H1 (cell line): Measurements from ENCODE around the gene CD59. TPM values are rescaled to one million over a fixed set of nuclear protein-coding genes. Genes with fewer than 3 reads are reported as not detected.

Experiments
- CTCF ChIA-PET: fragments of 300-600 bp; sonication (Branson Sonifier 250); formaldehyde crosslinking; loops from one replicate; lab custom pipeline; 2021; ENCODE audit not compliant: partially characterized antibody; lab: Charles Lee
- POLR2A ChIA-PET: fragments of 300-600 bp; sonication (Branson Sonifier 250); formaldehyde crosslinking; loops from one replicate; lab custom pipeline; 2021; ENCODE audit warnings: inconsistent platforms; ENCODE audit not compliant: partially characterized antibody; lab: Charles Lee
- DNase-seq, 2 experiments: peaks; one replicate each; pipeline versions ENCODE4 v3.0.0 to v3.0.0-alpha.2; 2010 to 2022; ENCODE audit warnings: low spot score in 2 of 2, low read depth in 1 of 2, mixed read lengths in 1 of 2
- FAIRE-seq: peaks from 2 replicates; lab custom pipeline; 2011; peaks lifted over from hg19 to GRCh38; lab: Jason Lieb, UNC
- H2AFZ ChIP-seq: 2 replicates; pipeline ENCODE4 v1.8.1; 2012; ENCODE audit warnings: low read length, inconsistent platforms
- H2AK5ac ChIP-seq: 2 replicates; pipeline ENCODE4 v1.6.1; 2013; ENCODE audit warnings: low read depth, low read length
- H2BK120ac ChIP-seq: replicated peaks from 2 replicates; pipeline ENCODE3; 2013; ENCODE audit warnings: low read depth, low read length, inconsistent platforms
- H2BK12ac ChIP-seq: 2 replicates; pipeline ENCODE4 v1.6.1; 2013; ENCODE audit warnings: low read depth, low read length
- H2BK15ac ChIP-seq: 2 replicates; pipeline ENCODE4 v1.6.1; 2013; ENCODE audit warnings: low read length
- H2BK20ac ChIP-seq: 2 replicates; pipeline ENCODE4 v1.6.1; 2013; ENCODE audit warnings: low read length
- H2BK5ac ChIP-seq: 2 replicates; pipeline ENCODE4 v1.6.1; 2013; ENCODE audit warnings: low read depth, low read length
- H3K14ac ChIP-seq: 2 replicates; pipeline ENCODE4 v1.6.1; 2013; ENCODE audit warnings: inconsistent platforms; ENCODE audit not compliant: insufficient read length
- H3K18ac ChIP-seq: 2 replicates; pipeline ENCODE4 v1.6.1; 2013; ENCODE audit warnings: low read length; ENCODE audit errors: extremely low read depth
- H3K23ac ChIP-seq: 2 replicates; pipeline ENCODE4 v1.6.1; 2013; ENCODE audit warnings: inconsistent platforms; ENCODE audit not compliant: insufficient read length
- H3K23me2 ChIP-seq: 2 replicates; pipeline ENCODE4 v1.6.1; 2013; ENCODE audit warnings: low read depth, low read length
- H3K27ac ChIP-seq: 2 replicates; pipeline ENCODE4 v1.6.1; 2011; ENCODE audit warnings: low read depth, low read length, inconsistent platforms
- H3K27me3 ChIP-seq, 4 experiments: replicated peaks in 1 of 4; 1 replicate in 1 of 4; 2 replicates in 3 of 4; pipeline versions ENCODE4 v1.6.1 to v1.8.1; 2011 to 2013; ENCODE audit warnings: low read length in 3 of 4, mild to moderate bottlenecking in 3 of 4, inconsistent platforms in 2 of 4, mixed read lengths in 2 of 4, moderate library complexity in 1 of 4; ENCODE audit not compliant: control insufficient read depth in 3 of 4, insufficient read depth in 3 of 4; ENCODE audit errors: extremely low read depth in 1 of 4
- H3K36me3 ChIP-seq, 4 experiments: 2 replicates each; pipeline versions ENCODE4 v1.6.1 to v1.8.1; 2011 to 2013; ENCODE audit warnings: mild to moderate bottlenecking in 4 of 4, low read length in 3 of 4, moderate library complexity in 2 of 4, control low read depth in 1 of 4, inconsistent platforms in 1 of 4; ENCODE audit not compliant: insufficient read depth in 4 of 4, control insufficient read depth in 2 of 4
- H3K4ac ChIP-seq: replicated peaks from 2 replicates; pipeline ENCODE3; 2013; ENCODE audit warnings: low read length, low read depth, mixed read lengths, inconsistent platforms; ENCODE audit not compliant: insufficient read length
- H3K4me1 ChIP-seq, 4 experiments: replicated peaks in 1 of 4; 1 replicate in 1 of 4; 2 replicates in 3 of 4; pipeline versions ENCODE4 v1.6.1 to v1.8.1; 2011 to 2013; ENCODE audit warnings: low read length in 3 of 4, inconsistent platforms in 2 of 4, mixed read lengths in 1 of 4; ENCODE audit not compliant: insufficient read depth in 4 of 4, control insufficient read depth in 3 of 4
- H3K4me2 ChIP-seq, 2 experiments: 2 replicates each; pipeline versions ENCODE4 v1.6.1 to v1.8.1; 2011 to 2013; ENCODE audit warnings: low read depth in 2 of 2, low read length in 2 of 2, control low read depth in 1 of 2, inconsistent platforms in 1 of 2, mild to moderate bottlenecking in 1 of 2; ENCODE audit not compliant: insufficient read depth in 1 of 2
- H3K4me3 ChIP-seq, 4 experiments: fragments of 200-600, 300-600 bp in 1 of 4; sonication (generic), shearing (Covaris generic), sonication (Bioruptor Twin) in 1 of 4; 2 replicates each; pipeline versions ENCODE4 v1.5.1 to v1.8.1; 2011 to 2016; ENCODE audit warnings: low read length in 4 of 4, low read depth in 3 of 4, control low read depth in 2 of 4, inconsistent platforms in 2 of 4, mild to moderate bottlenecking in 2 of 4, mixed read lengths in 1 of 4, moderate library complexity in 1 of 4; ENCODE audit not compliant: insufficient read depth in 2 of 4; ENCODE audit errors: extremely low read depth in 1 of 4
- H3K56ac ChIP-seq: replicated peaks from 2 replicates; pipeline ENCODE3; 2013; ENCODE audit warnings: low read depth, mild to moderate bottlenecking, mixed read lengths, low read length, inconsistent platforms; ENCODE audit not compliant: insufficient read length
- H3K79me1 ChIP-seq: 2 replicates; pipeline ENCODE4 v1.6.1; 2013; ENCODE audit warnings: low read depth, low read length, control low read depth
- H3K79me2 ChIP-seq, 2 experiments: 2 replicates each; pipeline versions ENCODE4 v1.6.1 to v1.8.1; 2012 to 2013; ENCODE audit warnings: low read length in 2 of 2, mild to moderate bottlenecking in 2 of 2, inconsistent platforms in 1 of 2; ENCODE audit not compliant: insufficient read depth in 2 of 2, control insufficient read depth in 1 of 2
- H3K9ac ChIP-seq, 4 experiments: replicated peaks in 1 of 4; 1 replicate in 1 of 4; 2 replicates in 3 of 4; pipeline versions ENCODE4 v1.6.1 to v1.8.1; 2011 to 2013; ENCODE audit warnings: low read depth in 3 of 4, low read length in 3 of 4, control low read depth in 2 of 4, mild to moderate bottlenecking in 2 of 4, moderate library complexity in 2 of 4, inconsistent platforms in 1 of 4; ENCODE audit errors: extremely low read depth in 1 of 4
- H3K9me3 ChIP-seq, 2 experiments: 2 replicates each; pipeline versions ENCODE4 v1.6.1 to v1.8.1; 2012 to 2013; ENCODE audit warnings: mild to moderate bottlenecking in 2 of 2, moderate library complexity in 2 of 2, control low read depth in 1 of 2, inconsistent platforms in 1 of 2, low read depth in 1 of 2, low read length in 1 of 2, mixed read lengths in 1 of 2; ENCODE audit not compliant: insufficient read depth in 2 of 2
- H4K20me1 ChIP-seq, 2 experiments: replicated peaks in 1 of 2; 2 replicates each; pipeline versions ENCODE3 to v1.8.1; 2011 to 2013; ENCODE audit warnings: inconsistent platforms in 2 of 2, low read length in 2 of 2, mild to moderate bottlenecking in 1 of 2; ENCODE audit not compliant: insufficient read depth in 2 of 2, control insufficient read depth in 1 of 2
- H4K5ac ChIP-seq: 2 replicates; pipeline ENCODE4 v1.6.1; 2013; ENCODE audit warnings: low read length, low read depth, mixed read lengths, inconsistent platforms; ENCODE audit not compliant: insufficient read length
- H4K8ac ChIP-seq: 2 replicates; pipeline ENCODE4 v1.8.0; 2013; ENCODE audit warnings: mild to moderate bottlenecking, moderate library complexity, low read length, inconsistent platforms; ENCODE audit not compliant: insufficient read depth; ENCODE audit errors: extremely low read depth
- H4K91ac ChIP-seq: replicated peaks from 2 replicates; pipeline ENCODE3; 2013; ENCODE audit warnings: low read length, mixed read lengths, inconsistent platforms; ENCODE audit not compliant: insufficient read length
- ASH2L ChIP-seq: fragments of 200-600, 300-600 bp; sonication (generic); IDR thresholded peaks from one replicate; pipeline ENCODE4 v1.7.1; 2017; ENCODE audit warnings: low read length
- BCL11A ChIP-seq, 2 experiments: IDR thresholded peaks; one replicate each; pipeline ENCODE4 v1.6.1; 2011; ENCODE audit warnings: low read depth in 2 of 2, low read length in 2 of 2, mild to moderate bottlenecking in 2 of 2
- CBX5 ChIP-seq: fragments of 300-800, 300-1000 bp; sonication (generic); IDR thresholded peaks from 2 replicates; pipeline ENCODE4 v1.7.1; 2016; ENCODE audit warnings: antibody characterized with exemption, low read length, low read depth
- CEBPB ChIP-seq: IDR thresholded peaks from 2 replicates; pipeline ENCODE4 v1.6.1; 2012; ENCODE audit warnings: low read depth, low read length
- POLR2AphosphoS5 ChIP-seq: IDR thresholded peaks from 2 replicates; pipeline ENCODE4 v1.6.1; 2011; ENCODE audit warnings: low read depth, low read length
- SUZ12 ChIP-seq: fragments of 200-600 bp; sonication (generic); IDR thresholded peaks from 2 replicates; pipeline ENCODE4 v1.6.1; 2012; ENCODE audit warnings: mild to moderate bottlenecking, inconsistent platforms, low read length, moderate library complexity, mixed read lengths
- TCF12 ChIP-seq: IDR thresholded peaks from 2 replicates; pipeline ENCODE4 v1.6.1; 2011; ENCODE audit warnings: low read depth, mild to moderate bottlenecking, low read length
- WGBS, 2 experiments: shearing (Covaris generic) in 1 of 2; methylation state at CpG; one replicate each; pipeline versions ENCODE4 v1.1.6 to v1.1.7; 2013 to 2015; ENCODE audit warnings: low lambda C conversion rate in 2 of 2, mixed read lengths in 2 of 2, inconsistent platforms in 1 of 2, low coverage in 1 of 2, missing lambda C conversion rate in 1 of 2; ENCODE audit not compliant: insufficient replicate concordance in 2 of 2, insufficient coverage in 1 of 2, insufficient read length in 1 of 2; ENCODE audit errors: extremely low coverage in 1 of 2, missing lambda C conversion rate in 1 of 2; 5-methylcytosine and 5-hydroxymethylcytosine counted together
- polyA plus RNA-seq, 7 experiments: library from polyadenylated mRNA; depleted of rRNA in 3 of 7; stranded (reverse) in 5 of 7; unstranded in 2 of 7; fragments of >200 nt in 5 of 7; fragments of 200-250 nt in 2 of 7; gene quantifications; 1 replicate in 5 of 7; 2 replicates in 1 of 7; 4 replicates in 1 of 7; pipeline versions ENCODE4 v1.2.1 to v1.2.3, GENCODE V29; 2011 to 2013; ENCODE audit warnings: missing spikeins in 2 of 7, mixed read lengths in 2 of 7
- total RNA-seq: library from RNA; stranded (reverse); fragmentation: NEBNext Ultra II Directional; extraction: Animal tissue kit (Norgen Biotek cat#: 25700); gene quantifications from 2 replicates; pipeline ENCODE4 v1.2.1, GENCODE V29; 2021

Gene CD59
- total and polyA plus RNA-seq, 2 of the 8 experiments (the other 6 are each of a cell fraction or from before 2014, with no cell fraction given) = 63.1 to 90.3 TPM

DNA sequence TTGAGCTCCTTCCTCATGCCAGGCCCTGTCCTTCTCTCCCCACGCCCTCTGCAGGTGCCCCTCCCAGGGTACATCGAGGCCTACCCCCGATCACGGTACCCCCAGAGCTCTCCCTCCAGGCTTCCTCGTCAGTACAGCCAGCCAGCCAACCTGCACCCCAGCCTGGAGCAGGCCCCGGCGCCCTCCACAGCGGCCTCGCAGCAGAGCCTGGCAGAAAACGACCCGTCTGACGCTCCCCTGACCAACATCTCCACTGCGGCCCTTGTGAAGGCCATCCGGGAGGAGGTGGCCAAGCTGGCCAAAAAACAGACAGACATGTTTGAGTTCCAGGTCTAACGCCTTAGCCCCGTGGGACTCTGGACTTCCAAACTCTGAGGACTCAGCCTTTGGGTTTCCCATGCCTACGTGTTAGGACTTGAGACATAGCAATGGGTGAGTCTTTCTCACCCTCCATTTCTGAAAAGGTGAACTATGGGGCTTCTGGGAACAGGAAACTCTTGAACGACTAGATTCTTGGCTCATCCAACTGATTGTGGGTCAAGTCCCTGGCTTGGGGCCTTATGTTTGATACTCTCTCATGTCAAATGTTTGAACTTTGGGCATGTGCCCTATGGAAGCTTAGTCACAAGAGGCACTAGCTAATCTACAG, 68.3 kb downstream of the CD59 start:
- Histone ChIP-seq H3K4me3 (peak overlapping the region in 1 of 4 experiments; percentile 8; a peak in 1 of 8 replicates), H3K27ac (no peak overlapping the region), H2AK5ac (peak overlapping the region; percentile 42), H4K8ac (no peak overlapping the region), H2BK20ac (peak overlapping the region; percentile 94; the same call in 1 of the 2 replicates), H2BK5ac (peak overlapping the region; percentile 91; the same call in 1 of the 2 replicates), H3K23me2 (no peaks in the 10 kb centered on the region), H2AFZ (no peak overlapping the region; the same call in 1 of the 2 replicates), H3K56ac (no peak overlapping the region), H4K91ac (peak overlapping the region; percentile 67), H3K4me1 (peaks cover 0 to 18% (median 14%) of the 10 kb centered on the region in 4 experiments; a peak in 6 of 7 replicates), H3K14ac (no peak overlapping the region), H3K9me3 (no peaks in the 10 kb centered on the region), H3K27me3 (no peaks in the 10 kb centered on the region; a peak in 1 of 7 replicates), H3K4me2 (peak overlapping the region in 1 of 2 experiments; percentile 45; a peak in 2 of 4 replicates), H4K5ac (no peak overlapping the region), H3K23ac (no peak overlapping the region), H2BK120ac (peak overlapping the region; percentile 91), H3K36me3 (no peaks in the 10 kb centered on the region), H3K4ac (peak overlapping the region; percentile 16), H4K20me1 (no peaks in the 10 kb centered on the region), H2BK12ac (peak overlapping the region; percentile 77), H2BK15ac (no peak overlapping the region), H3K79me2 (no peaks in the 10 kb centered on the region), H3K9ac (no peak overlapping the region), H3K79me1 (no peaks in the 10 kb centered on the region), H3K18ac (peak overlapping the region; percentile 68; the same call in 1 of the 2 replicates)
- WGBS, 2 experiments = 89% methylated on average over 17 of the region's 18 CpGs; no CpG with 5 or more reads in 1 of the 2 experiments
- POLR2A ChIA-PET = no interaction called here
- FAIRE-seq = no peak
- DNase-seq = peak in 1 of 2 experiments; percentile 45
- TF ChIP-seq CEBPB = no peak
- TF ChIP-seq ASH2L = no peak
- TF ChIP-seq POLR2AphosphoS5 = no peak
- TF ChIP-seq BCL11A (IDR thresholded peaks at IDR 0.05; ENCODE audit: low read depth in 2 of 2, low read length in 2 of 2) = no peak
- TF ChIP-seq CBX5 = no peak
- no peak for TF ChIP-seq SUZ12
- no peak for TF ChIP-seq TCF12
- CTCF ChIA-PET = interaction anchor here (0.7 to 2.5 kb wide), 5 partner anchors 10 to 1090 kb away, joined by 3 to 8 read pairs (median 3); no protein-coding TSS in a partner anchor
